ENCODE measurements around the gene TBX5.

GRCh38 chr12:114344831-114345230 is 61.1 kb downstream of the TBX5 start:
- TF ChIP-seq CTCF (IDR thresholded peaks at IDR 0.05) (no peak), EZH2 (IDR thresholded peaks at IDR 0.05; ENCODE audit: borderline replicate concordance, insufficient read depth, low read depth, low read length, poor library complexity, severe bottlenecking) (no peak)

Measured in B cell (primary cell).